BE2C (cell line): Measurements from ENCODE around the gene ADCY4.

Experiments
- DNase-seq: peaks from one replicate; pipeline ENCODE4 v3.0.0-alpha.2; 2020
- H3K27me3 ChIP-seq: fragments of 250-450 bp; sonication (Bioruptor Pico); 2 replicates; pipeline ENCODE4 v1.5.1; 2020; ENCODE audit warnings: mild to moderate bottlenecking
- H3K36me3 ChIP-seq: fragments of 250-450 bp; sonication (Bioruptor Pico); 2 replicates; pipeline ENCODE4 v1.5.1; 2020; ENCODE audit warnings: mild to moderate bottlenecking
- H3K4me1 ChIP-seq: fragments of 250-450 bp; sonication (Bioruptor Pico); 2 replicates; pipeline ENCODE4 v1.5.1; 2020
- H3K4me3 ChIP-seq: 2 replicates; pipeline ENCODE4 v1.5.1; 2011; ENCODE audit warnings: low read depth, low read length
- H3K9me3 ChIP-seq: fragments of 250-450 bp; sonication (Bioruptor Pico); 2 replicates; pipeline ENCODE4 v1.5.1; 2020
- TF ChIP-seq, protein P1 (sequence below): IDR thresholded peaks from 2 replicates; pipeline ENCODE4 v1.5.1; 2012; ENCODE audit warnings: mild to moderate bottlenecking, low read depth, low read length

Gene ADCY4

DNA sequence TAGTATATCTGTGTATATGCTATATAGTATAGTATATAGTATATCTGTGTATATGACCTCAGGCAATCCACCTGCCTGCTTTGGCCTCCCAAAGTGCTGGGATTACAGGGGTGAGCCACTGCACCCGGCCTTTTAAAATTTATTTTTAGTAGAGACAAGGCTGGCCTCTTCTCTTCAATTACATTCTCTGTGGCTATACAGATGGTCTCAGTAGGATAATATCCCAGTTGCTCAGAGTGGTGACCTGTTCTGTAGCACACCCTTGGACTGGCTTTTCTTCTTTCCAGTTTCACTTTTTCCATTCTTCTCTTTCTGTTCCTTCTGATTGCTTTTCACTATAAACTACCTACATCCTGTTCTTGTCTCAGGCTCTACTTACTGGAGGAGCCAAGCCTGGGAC lies 30.0 kb upstream of the ADCY4 start:
- TF ChIP-seq, protein P1, sequence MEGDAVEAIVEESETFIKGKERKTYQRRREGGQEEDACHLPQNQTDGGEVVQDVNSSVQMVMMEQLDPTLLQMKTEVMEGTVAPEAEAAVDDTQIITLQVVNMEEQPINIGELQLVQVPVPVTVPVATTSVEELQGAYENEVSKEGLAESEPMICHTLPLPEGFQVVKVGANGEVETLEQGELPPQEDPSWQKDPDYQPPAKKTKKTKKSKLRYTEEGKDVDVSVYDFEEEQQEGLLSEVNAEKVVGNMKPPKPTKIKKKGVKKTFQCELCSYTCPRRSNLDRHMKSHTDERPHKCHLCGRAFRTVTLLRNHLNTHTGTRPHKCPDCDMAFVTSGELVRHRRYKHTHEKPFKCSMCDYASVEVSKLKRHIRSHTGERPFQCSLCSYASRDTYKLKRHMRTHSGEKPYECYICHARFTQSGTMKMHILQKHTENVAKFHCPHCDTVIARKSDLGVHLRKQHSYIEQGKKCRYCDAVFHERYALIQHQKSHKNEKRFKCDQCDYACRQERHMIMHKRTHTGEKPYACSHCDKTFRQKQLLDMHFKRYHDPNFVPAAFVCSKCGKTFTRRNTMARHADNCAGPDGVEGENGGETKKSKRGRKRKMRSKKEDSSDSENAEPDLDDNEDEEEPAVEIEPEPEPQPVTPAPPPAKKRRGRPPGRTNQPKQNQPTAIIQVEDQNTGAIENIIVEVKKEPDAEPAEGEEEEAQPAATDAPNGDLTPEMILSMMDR: no peak
- Histone ChIP-seq H3K27me3 (no peaks in the 10 kb centered on the region; the same call in 1 of the 2 replicates), H3K4me1 (peaks cover 6% of the 10 kb centered on the region; the same call in 1 of the 2 replicates), H3K9me3 (no peaks in the 10 kb centered on the region), H3K4me3 (no peak overlapping the region), H3K36me3 (no peaks in the 10 kb centered on the region)
- DNase-seq: no peak

DNA sequence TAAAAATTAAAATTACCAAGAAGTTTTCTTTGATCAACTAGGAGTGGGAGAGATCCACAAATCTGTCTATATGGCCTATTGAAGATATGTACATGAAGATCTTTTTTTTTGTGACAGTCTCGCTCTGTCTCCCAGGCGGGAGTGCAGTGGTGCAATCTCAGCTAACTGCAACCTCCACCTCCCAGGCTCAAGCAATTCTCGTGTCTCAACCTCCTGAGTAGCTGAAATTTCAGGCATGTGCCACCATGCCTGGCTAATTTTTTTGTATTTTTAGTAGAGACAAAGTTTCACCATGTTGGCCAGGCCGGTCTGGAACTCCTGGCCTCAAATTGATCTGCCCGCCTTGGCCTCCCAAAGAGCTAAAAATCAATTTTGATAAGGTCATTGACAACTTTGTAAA lies 28.5 kb upstream of the ADCY4 start:
- Histone ChIP-seq H3K4me3 (no peak overlapping the region), H3K9me3 (no peaks in the 10 kb centered on the region), H3K27me3 (no peaks in the 10 kb centered on the region; the same call in 1 of the 2 replicates), H3K4me1 (no peaks in the 10 kb centered on the region), H3K36me3 (no peaks in the 10 kb centered on the region)
- TF ChIP-seq, protein P1: no peak
- DNase-seq: no peak

DNA sequence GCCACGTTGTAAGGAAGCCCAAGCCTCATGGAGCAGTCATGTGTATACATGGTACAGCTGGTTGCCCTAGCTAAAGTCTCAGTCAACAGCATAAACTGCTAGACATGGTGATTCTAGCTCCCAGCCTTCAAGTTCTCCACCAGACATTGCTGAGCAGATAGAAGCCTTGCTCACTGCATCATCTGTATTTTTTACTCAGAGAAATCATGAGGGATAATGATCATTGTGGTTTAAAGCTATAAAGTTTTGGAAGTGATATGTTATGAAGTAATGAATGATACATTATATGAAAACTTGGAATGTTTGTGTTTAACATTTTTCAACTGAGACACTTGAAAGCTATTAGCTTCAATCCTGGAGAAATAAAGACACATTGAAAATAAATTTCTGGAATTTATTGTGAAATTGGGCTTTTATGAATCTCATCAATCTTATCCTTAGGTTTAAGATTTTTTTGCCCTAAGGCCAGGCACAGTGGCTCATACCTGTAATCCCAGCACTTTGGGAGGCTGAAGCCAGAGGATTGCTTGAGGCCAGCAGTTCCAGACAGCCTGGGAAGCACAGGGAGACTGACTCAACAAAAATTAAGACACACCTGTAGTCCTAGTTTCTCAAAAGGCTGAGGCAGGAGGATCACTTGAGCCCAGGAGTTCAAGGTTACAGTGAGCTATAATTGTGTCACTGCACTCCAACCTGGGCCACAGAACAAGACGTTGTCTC lies 27.5 kb upstream of the ADCY4 start:
- no peaks in the 10 kb centered on the region; the same call in 1 of the 2 replicates for H3K27me3 ChIP-seq
- DNase-seq: no peak

DNA sequence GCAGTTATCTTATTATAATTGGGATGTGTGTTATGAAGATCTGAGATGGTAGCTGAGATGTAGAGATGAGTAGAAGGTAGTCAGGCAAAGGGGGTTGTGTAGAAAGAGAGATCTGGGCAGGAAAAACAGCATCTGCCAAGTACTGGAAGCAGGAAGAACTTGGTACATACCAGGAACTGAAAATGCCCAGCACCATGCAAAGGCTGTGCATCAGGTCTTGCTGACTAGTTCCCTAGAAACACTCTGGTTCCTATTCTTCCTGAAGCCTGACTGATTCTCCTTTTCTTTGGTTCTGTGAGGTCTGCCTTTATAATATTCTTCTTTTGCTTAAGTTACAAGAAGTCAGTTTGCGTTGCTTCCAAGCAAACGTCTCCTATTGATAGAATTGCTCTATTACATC lies 26.5 kb upstream of the ADCY4 start:
- Histone ChIP-seq H3K4me3 (no peak overlapping the region), H3K27me3 (no peaks in the 10 kb centered on the region; the same call in 1 of the 2 replicates), H3K4me1 (no peaks in the 10 kb centered on the region), H3K36me3 (no peaks in the 10 kb centered on the region), H3K9me3 (no peaks in the 10 kb centered on the region)
- no peak for DNase-seq
- TF ChIP-seq, protein P1: no peak

More for the DNA sequence above, 27.5 kb upstream of the ADCY4 start:
- H3K4me1 ChIP-seq: no peaks in the 10 kb centered on the region
- no peaks in the 10 kb centered on the region for H3K36me3 ChIP-seq
- no peak overlapping the region for H3K4me3 ChIP-seq
- TF ChIP-seq, protein P1: no peak
- H3K9me3 ChIP-seq: no peaks in the 10 kb centered on the region

DNA sequence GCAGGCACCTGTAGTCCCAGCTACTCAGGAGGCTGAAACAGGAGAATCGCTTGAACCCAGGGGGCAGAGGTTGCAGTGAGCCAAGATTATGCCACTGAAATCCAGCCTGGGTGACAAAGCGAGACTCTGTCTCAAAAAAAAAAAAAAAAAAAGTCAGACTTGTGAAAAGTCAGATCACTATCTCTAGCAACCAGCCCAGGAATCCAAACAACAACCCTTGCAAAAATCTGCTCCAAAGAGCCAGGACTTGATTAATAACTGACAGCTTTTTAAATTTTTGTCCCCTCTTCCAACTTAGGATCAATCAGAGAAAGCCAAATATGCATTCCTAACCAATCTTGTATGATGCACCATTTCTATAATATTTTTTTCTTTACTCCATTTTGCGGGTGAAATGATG lies 25.4 kb upstream of the ADCY4 start:
- DNase-seq: no peak

DNA sequence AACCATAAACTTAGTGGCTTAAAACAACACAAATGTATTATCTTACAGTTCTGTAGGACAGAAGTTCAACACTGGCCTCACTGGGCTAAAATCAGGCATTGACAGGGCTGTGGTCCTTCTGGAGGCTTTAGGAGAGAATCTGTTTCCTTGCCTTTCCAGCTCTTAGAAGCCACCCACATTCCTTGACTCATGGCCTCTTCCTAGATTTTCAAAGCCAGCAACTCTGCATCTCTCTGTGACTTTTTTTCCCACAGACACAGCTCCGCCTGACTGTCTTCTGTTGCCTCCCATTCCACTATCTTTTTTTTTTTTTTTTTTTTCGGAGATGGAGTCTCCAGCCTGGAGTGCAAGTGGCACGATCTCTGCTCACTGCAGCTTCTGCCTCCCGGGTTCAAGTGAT lies 21.3 kb upstream of the ADCY4 start:
- no peak for DNase-seq
- TF ChIP-seq, protein P1: no peak
- no peaks in the 10 kb centered on the region for H3K36me3 ChIP-seq

More for the DNA sequence above, 25.4 kb upstream of the ADCY4 start:
- Histone ChIP-seq H3K36me3 (no peaks in the 10 kb centered on the region), H3K27me3 (no peaks in the 10 kb centered on the region; the same call in 1 of the 2 replicates), H3K4me1 (no peaks in the 10 kb centered on the region), H3K4me3 (no peak overlapping the region), H3K9me3 (no peaks in the 10 kb centered on the region)
- TF ChIP-seq, protein P1: no peak

More for the DNA sequence above, 21.3 kb upstream of the ADCY4 start:
- no peaks in the 10 kb centered on the region for H3K9me3 ChIP-seq
- H3K4me3 ChIP-seq: no peak overlapping the region
- peaks cover 23% of the 10 kb centered on the region for H3K27me3 ChIP-seq
- H3K4me1 ChIP-seq: no peaks in the 10 kb centered on the region
